AML-193 (cell line): ENCODE results near the gene ZBTB34.
"Not testable (repeated sequence)": the region's sequence is repeated elsewhere in the genome, so short reads cannot be mapped to it uniquely, and the experiment has no call there.

Source experiments
- DNase-seq, 2 experiments: peaks; one replicate each; lab custom pipeline; 2025; lab: John Stamatoyannopoulos, UW

ZBTB34 gene

GRCh38 chr9:126860077-126860756 lies at the start of gene ZBTB34:
TSS of gene ZBTB34 (plus strand) at chr9:126860639. CDS start at chr9:126879400, 18,761 bp downstream.
- peak; percentile 13 to 29 for DNase-seq

- DNase-seq, result no peak
These were observed 47.4 kb upstream of the ZBTB34 start for GRCh38 chr9:126813072-126813471.

DNA sequence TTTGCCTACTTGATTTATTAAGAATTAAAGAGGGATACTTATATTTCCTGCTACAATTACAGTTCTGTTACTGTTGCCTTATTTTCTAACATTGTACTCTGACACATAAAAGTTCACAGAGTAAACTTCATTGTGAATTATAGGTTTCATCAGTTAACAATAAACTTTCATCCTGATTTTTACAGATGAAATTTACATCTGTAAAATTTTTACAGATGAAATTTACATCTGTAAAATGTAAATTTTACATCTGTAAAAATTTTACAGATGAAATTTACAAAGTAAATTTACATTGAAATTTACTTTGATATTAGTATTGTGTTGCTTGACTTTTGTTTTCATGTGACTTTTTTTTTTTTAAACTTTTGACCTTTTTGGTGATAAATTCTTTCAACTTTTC lies 46.3 kb upstream of the ZBTB34 start:
- DNase-seq, result no peak

GRCh38 chr9:126817615-126818014 lies 42.8 kb upstream of the ZBTB34 start:
- not testable (repeated sequence) for DNase-seq

DNA sequence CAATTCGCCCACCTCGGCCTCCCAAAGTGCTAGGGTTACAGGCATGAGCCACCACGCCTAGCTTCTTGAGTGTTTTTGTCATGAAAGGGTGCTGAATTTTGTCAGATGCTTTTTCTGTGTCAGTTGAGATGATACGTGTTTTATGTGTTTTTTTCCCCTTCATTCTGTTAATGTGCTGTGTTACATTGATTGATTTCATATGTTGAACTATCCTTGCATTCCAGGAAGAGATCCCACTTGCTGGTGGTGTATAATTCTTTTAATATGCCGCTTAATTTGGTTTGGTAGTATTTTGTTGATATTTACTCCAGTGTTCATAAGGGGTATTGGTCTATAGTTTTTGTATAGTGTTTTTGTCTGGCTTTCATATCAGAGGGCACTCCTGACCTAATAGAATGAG lies 42.0 kb upstream of the ZBTB34 start:
- DNase-seq, result no peak

GRCh38 chr9:126819482-126819881 lies 41.0 kb upstream of the ZBTB34 start:
- DNase-seq, result no peak

DNA sequence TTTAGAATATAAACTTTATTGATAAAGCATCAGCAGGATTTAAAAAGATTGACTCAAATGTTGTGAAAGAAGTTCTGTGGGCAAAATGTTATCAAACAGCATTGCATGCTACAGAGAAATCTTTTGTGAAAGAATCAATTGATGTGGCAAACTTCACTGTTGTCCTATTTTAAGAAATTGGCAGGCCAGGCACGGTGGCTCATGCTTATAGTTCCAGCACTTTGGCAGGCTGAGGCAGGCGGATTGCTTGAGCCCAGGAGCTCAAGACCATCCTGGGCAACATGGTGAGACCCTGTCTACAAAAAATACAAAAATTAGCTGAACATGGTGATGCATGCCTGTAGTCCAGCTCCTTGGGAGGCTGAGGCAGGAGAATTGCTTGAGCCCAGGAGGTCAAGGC lies 38.2 kb upstream of the ZBTB34 start:
- DNase-seq, result no peak

DNA sequence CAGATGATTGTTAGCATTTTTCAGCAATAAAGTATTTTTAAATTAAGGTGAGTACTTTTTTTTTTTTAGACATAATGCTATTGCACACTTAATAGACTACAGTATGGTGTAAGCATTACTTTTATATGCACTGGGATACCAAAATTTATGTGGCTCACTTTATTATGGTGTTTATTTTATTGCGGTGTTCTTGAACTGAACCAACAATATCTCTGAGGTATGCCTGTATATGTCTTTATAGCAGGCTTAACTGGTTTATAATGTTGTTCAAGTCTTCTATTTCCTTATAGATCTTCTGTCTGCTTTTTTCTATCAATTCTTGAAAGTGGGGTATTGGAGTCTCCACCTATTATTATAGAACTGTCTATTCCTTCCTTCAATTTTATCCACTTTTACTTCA lies 37.6 kb upstream of the ZBTB34 start:
- no peak for DNase-seq

DNA sequence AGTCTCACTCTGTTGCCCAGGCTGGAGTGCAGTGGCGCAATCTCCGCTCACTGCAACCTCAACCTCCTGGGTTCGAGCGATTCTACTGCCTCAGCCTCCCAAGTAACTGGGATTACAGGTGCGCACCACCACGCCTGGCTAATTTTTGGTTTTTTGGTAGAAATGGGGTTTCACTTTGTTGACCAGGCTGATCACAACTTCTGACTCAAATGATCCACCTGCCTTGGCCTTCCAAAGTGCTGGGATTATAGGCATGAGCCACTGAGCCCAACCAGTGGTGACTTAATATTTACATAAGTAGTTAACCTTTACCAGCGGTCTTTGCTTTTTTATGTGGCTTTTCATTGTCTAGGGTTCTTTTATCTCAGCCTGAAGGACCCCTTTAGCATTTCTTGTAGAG lies 36.4 kb upstream of the ZBTB34 start:
- not testable (repeated sequence) for DNase-seq

DNA sequence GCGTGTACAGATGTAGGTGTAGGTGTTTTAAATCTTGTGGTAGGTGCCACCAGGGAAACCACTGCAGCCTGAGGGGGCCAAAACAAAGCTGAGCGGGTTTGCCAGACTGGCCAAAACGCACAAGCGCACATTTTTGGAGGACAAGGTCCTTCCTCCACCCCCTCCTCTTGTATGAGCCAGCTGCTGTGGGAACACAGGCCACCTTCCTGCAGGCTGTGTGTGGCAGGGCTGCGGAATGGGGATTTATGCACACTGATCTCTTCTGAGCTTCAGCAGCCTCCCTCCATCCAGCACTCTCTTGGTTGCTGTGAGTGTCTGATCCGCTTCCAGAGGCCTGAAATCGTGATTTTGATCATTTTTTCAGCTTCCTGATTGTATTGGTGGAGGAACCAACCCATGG lies 33.2 kb upstream of the ZBTB34 start:
- no peak for DNase-seq

GRCh38 chr9:126829035-126829434 lies 31.4 kb upstream of the ZBTB34 start:
- DNase-seq, result no peak

- DNase-seq, result no peak
These were observed 29.6 kb upstream of the ZBTB34 start for GRCh38 chr9:126830827-126831226.

DNA sequence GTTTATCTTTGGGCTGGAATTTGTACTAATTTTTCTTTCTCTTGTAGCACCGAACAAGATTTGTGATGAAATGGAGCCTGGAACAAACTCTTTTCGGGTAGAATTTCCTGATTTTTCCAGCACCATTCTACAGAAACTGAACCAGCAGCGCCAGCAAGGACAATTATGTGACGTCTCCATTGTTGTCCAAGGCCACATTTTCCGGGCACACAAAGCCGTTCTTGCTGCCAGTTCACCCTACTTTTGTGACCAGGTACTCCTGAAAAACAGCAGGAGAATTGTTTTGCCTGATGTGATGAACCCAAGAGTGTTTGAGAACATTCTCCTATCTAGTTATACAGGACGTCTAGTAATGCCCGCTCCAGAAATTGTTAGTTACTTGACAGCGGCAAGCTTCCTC lies 28.0 kb upstream of the ZBTB34 start:
- DNase-seq, result no peak

GRCh38 chr9:126833020-126833419 lies 27.4 kb upstream of the ZBTB34 start:
- DNase-seq, result no peak

DNA sequence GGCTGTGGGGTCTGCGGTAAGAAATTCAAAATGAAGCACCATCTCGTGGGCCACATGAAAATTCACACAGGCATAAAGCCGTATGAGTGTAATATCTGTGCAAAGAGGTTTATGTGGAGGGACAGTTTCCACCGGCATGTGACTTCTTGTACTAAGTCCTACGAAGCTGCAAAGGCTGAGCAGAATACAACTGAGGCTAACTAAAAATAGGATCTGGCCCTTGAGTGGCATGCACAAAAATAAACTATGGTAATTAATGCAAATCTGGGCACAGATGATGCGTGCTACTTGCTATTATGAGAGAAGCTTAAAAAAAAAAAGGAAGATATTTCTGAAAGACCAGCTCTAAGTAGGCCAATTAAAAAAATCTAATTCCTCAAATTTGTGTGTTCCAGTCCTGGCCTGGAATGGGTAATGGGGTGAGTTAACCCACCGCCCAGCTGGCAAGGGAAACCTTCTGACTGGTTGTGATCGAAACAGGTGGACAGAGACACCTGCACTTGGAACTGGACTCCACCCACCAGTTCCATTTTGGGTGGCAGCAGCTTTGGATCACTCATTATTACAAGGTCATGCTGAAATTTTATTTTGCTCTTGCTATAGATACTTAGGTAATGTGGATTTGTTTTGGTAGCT lies 26.6 kb upstream of the ZBTB34 start:
- DNase-seq, result no peak

GRCh38 chr9:126834672-126835071 lies 25.8 kb upstream of the ZBTB34 start:
- no peak for DNase-seq

DNA sequence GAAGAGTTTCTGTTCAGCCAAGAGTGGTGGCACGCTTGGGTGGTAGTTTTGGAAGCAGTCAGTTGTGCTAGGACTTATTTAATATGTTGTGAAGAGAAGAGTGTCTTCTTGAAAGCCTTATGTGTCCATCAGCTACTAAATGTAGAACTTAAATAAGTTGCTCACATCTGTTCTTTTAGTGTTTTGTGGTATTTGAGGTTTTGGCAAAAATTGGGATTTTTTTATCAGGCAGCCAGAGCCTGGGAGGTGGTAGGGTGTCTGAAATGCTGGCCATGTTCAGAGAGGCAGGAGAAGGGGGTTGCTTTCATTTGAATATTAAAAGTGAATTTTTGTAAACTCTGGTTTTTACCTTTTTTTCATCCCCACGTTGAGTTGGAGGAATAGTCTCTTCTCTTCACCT lies 24.2 kb upstream of the ZBTB34 start:
- no peak for DNase-seq

- no peak for DNase-seq
These were observed 22.2 kb upstream of the ZBTB34 start for GRCh38 chr9:126838055-126838811.

DNA sequence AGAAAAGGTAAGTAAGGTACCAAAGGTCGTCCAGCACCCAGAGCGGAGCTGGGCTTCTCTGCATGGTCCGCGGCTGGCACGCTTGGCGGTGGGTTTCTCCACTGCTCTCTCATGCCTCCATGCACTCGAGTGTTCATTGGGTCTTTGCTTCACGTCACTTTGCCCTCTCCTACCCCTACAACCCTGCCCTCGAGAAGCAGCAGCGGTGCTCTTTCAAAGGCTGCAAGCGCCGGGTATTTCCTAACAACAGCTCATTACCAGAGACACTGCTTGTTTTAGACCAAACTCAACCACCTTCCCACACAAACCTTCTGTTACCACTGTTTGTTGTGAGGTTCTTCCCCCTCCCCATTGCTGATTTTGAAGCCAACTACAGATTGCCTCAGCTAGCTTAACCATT lies 21.5 kb upstream of the ZBTB34 start:
- no peak for DNase-seq

GRCh38 chr9:126839301-126839700 lies 21.1 kb upstream of the ZBTB34 start:
- DNase-seq, result no peak

DNA sequence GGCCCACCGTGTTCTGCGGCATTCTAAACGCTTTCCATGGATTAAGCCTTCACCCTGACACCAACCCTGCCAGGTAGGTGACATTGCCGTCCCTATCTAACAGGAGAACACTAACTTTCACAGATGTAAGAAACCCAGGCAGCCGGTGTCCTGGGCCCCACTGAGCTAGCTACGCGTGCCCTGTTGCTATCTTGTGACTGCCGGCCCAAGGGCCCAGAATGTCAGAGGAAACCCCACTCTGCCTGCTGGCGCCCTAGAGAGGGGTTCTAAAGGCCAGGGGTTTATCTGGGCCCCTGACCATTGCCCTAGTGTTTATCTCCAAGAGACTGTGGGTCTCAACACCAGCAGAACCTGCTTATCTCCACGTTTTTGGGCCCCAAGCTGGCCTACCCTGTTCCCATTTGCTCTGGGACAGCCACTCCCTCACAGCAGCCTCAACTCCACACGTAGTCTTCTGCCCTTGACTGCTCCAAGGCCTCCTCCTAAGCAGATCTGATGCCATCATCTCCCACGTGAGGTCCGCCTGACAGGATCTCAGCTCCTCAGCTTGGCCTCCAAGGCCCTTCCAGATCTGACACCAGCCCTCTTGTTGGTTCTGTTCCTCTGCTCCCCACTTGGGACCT lies 18.1 kb upstream of the ZBTB34 start:
- DNase-seq, result no peak

DNA sequence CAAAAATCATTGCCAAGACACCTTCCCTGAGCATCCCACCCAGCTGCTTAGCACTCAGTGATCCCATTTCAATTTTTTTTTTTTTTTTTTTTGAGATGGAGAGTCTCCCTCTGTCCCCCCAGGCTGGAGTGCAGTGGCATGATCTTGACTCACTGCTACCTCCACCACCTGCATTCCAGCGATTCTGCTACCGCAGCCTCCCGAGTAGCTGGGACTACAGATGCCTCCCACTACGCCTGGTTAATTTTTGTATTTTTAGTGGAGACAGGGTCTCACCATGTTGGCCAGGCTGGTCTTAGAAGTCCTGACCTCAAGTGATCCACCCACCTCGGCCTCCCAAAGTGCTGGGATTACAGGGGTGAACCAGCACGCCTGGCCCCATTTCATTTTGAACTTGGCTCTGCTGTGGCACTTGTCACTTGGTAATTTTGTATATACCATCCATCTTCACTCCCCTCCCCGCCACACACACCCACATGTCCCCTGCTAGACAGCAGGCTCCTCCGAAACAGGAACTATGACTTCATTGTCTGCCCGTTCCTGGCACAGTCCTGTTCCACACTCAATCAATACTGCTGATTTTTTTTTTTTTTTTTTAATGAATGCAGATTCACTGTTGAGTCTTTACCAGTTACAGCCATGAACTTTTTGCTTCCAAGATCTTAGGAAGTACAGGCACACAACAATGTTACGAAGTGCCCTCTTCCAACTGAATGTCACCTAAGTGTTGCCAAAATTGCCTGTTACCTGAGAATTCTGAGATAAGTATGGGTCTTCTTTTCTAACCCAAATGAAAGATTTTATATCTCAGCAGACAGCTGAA lies 17.3 kb upstream of the ZBTB34 start:
- no peak for DNase-seq
